Measurements from ENCODE around the gene STRIP2. TPM values are rescaled to one million over a fixed set of nuclear protein-coding genes. Genes with fewer than 3 reads are reported as not detected.
"Not testable (repeated sequence)": the region's sequence is repeated elsewhere in the genome, so short reads cannot be mapped to it uniquely, and the experiment has no call there.

Gene STRIP2
- total RNA-seq, 1 donor from 2014 or later = 44.8 TPM

DNA sequence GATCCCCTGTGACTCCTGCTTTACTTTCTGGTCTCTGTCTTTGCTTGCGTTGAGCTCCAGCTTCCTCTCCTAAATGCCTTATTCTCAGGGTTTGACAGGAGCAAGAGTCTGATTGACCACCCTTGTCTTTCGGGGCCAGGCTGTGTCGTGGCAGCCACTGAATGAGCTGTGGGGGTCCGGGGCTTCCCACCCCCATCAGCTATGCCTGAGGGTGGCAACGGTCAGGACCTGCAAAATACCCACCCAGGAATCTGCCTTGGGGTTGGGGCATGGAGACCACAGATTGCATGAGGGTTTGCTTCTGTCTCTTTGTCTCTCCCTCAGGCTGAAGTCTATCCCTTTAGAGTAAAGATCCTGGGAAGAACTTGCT, 88.7 kb downstream of the STRIP2 start:
- FAIRE-seq (no peak), DNase-seq (ENCODE audit: low spot score in 2 of 2) (no peak)

DNA sequence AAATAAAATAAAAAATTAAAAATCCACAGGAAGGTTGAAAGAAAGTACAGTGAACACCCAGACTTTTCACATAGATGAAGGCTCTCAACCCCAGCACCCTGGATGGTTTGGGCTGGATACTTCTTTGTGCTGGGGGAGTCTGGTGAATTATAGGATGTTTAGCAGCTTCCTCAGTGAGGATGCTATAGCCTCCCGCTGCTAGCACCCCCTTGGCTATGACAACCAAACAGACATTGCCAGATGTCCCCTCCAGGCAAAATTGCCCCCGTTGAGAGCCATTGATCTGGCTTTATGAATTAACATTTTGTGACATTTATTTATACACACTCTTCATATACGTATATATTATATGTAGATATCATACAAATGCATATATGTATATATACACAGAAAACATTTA, 89.7 kb downstream of the STRIP2 start:
- FAIRE-seq = no peak

DNA sequence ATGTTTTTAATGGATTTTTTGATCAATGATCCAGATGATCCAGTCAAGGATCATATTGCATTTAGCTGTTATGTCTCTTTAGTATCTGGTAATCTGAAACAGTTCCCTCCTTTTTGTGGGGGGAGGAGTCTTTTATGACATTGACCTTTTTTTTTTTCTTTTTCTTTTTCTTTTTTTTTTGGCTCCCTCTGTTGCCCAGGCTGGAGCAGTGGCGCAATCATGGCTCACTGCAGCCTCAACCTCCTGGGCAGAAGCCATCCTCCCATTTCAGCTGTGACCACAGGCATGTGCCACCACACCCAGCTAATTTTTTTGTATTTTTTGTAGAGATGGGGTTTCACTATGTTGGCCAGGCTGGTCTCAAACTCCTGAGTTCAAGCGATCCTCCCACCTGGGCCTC, 90.2 kb downstream of the STRIP2 start:
- not testable (repeated sequence) for FAIRE-seq; DNase-seq (ENCODE audit: low spot score in 2 of 2)

More for the DNA sequence above, 89.7 kb downstream of the STRIP2 start:
- no peak for DNase-seq (ENCODE audit: low spot score in 2 of 2)

DNA sequence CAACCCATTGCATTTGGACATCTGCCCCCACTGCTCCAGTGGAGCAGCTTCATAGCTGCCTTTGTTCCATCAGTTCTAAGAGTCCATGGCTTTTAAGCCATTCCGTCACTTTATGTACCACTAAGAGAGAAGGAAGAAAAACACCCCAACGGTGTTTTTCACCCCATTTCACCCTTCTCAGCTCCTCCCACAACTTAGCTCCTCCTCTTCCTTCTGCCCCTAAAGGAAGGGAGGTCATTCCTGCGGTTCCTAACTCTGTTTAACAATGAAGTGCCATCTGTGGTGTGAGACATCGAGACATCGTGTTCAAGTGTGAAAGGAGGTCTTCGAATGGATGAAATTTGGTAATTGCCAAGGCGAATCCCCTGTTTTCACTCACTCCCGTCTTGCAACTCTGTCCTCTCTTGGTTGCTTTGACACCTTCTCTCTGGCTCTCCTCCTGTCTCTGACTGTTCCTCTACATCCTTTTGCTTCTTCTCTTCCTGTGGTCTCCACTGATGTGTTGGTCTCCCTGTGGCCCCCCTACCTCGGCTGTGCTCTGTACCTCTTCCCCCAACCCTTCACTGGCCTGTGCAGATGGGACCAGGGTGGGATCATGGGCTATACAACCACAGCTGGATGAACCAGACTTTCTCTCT, 91.1 kb downstream of the STRIP2 start:
- FAIRE-seq (no peak), DNase-seq (ENCODE audit: low spot score in 2 of 2) (no peak)

DNA sequence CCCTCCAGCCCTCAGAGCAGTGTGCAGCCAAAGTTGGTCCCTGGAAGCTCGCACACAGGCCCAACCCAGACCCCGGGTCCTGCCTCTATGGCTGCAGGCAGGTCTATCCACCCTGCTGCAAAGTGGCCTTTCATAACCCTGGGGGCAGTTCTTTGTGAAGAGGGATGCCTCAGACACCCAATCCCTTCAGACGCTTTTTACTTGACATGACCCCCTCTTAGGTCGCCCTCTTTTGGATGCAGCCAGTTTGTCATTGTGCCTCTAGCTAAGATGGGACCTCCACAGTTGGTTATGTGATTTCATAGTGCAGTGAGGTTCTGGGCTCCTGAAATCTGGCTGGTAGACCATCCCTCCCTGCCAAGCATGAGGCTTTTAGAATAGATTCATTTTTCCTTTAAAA, 95.4 kb downstream of the STRIP2 start:
- FAIRE-seq = no peak
- no peak for DNase-seq (ENCODE audit: low spot score in 2 of 2)

DNA sequence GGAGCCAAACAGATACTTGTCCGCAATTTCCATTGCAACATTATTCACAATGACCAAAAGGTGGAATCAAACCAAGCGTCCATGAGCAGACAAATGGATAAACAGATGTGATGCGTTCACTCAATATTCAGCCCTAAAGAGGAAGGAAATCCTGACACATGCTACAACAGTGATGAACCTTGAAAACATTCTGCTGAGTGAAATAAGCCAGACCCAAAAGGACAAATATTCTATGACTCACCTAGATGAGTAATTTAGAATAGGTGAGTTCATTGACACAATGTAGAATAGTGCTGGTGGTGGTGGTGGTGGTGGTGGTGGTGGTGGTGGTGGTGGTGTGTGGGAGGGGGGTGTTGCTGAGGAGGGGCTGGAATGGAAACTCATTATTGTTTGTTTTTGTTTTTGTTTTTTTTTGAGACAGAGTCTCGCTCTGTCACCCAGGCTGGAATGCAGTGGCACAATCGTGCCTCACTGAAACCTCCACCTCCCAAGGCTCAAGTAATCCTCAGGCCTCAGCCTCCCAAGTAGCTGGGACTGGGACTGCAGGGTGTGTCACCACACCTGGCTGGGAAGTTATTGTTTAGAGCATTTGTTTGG, 96.7 kb downstream of the STRIP2 start:
- DNase-seq (ENCODE audit: low spot score in 2 of 2) (no peak), FAIRE-seq (no peak)

DNA sequence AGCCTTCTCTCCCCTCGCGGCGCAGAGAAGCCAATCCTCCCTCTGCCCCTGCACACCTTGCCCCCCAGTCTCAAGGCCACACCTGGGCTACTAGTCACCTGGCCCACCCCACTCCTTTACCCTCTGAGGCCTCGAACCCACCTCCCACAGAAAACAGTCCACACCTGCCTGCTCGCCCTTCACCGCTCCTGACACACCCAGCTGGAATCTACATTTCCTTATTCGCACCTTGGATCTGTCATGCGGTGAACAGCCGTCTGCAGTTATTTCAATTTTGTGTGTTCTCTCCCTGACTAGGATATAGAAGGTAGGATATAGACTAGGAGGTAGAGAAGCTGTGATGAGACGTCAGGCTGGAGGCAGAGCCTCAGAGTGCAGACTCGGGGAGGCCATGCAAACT, 97.5 kb downstream of the STRIP2 start:
- no peak for FAIRE-seq
- DNase-seq (ENCODE audit: low spot score in 2 of 2) = no peak

DNA sequence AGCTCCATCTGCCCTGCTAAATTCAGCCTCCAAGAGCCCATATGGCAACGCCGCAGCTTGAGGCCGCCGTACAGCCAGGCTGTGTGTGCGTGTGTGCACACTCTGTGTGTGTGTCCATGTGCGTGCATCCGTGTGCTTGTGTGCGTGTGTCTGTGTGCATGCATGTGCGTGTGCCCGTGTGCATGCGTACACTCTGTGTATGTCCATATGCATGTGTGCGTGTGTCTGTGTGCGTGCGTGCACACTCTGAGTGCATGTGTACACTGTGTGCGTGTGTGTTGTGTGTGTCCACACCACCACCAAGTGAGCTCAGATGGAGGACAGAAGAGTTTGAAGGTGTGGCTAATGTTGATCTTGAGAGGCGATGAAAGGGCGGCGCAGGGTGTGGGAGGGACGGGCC, 98.1 kb downstream of the STRIP2 start:
- FAIRE-seq = no peak
- DNase-seq (ENCODE audit: low spot score in 2 of 2) = no peak

DNA sequence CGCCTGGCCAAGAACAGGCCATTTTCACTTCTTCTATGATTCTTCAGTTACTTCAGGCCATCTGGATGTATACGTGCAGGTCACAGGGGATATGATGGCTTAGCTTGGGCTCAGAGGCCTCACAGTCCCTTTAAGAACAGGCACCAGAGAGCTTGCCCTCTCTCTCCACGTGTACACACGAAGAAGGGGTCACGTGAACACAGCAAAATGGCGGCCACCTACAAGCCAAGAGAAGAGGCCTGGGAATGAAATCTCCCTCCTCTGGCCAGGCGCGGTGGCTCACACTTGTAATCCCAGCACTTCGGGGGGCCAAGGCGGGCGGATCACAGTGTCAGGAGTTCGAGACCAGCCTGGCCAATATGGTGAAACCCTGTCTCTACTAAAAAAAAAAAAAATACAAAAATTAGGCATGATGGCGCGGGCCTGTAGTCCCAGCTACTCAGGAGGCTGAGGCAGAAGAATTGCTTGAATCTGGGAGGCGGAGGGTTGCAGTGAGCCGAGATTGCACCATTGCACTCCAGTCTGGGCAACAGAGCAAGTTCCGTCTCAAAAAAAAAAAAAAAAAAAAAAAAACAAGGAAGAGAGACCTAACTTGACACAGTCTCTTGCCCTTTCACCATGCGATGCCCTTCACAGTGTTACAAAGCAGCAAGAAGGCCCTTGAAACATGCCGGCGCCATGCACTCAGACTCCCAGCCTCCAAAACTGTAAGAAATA, 100.5 kb downstream of the STRIP2 start:
- not testable (repeated sequence) for DNase-seq (ENCODE audit: low spot score in 2 of 2); FAIRE-seq

DNA sequence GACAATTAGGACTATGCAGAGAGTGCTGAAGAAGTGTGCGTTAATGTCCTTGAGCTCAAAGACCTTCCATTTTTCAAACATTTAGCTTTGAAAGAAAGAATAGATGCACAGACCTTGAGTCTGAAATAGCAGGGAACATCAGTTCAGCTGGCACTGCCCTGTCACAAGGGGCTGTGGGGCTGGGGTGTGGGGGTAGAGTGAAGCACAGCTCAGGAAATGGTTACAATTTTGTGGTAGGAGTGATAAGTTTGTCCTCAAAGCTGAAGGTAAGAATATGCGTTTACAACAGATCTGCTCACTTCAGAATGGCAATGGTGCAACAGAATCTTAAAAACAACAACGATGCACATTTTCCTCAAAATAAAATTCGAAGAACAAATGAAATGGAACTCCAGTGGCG, 101.7 kb downstream of the STRIP2 start:
- FAIRE-seq (no peak), DNase-seq (ENCODE audit: low spot score in 2 of 2) (no peak)

DNA sequence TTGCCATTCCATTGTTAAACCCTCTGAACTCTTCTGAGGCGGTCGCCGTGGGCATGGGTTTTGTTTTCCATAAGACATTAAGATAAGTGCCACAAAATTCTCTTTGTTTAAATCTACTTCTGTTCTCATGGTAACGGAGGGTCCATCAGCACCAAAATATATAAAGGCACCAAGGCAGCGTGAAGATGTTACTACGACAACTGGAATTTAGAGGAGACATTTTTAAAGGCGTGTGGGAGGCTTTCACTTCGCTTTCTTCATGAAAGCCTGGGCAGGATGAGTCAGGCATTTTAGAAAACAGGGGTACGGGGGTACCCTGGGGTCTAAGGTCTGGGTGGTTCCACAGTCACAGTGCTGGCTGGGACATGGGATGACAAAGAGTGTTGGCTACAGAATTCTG, 102.1 kb downstream of the STRIP2 start:
- DNase-seq (ENCODE audit: low spot score in 2 of 2) (no peak), FAIRE-seq (no peak)

Small RNA genes within 50 kb of the gene (small RNA-seq; reads per million reads assigned to genes)
- not detected for gene AC009244.1
- not detected for gene RNU1-72P
- gene SNRPGP3 = not detected

Other genes starting within 250 kb of the STRIP2 start
- 8.6 TPM for gene SMO, start 245.8 kb upstream of the STRIP2 start, total RNA-seq
- 15.9 TPM for gene AHCYL2, start 209.4 kb upstream of the STRIP2 start, total RNA-seq
- gene SMKR1, start 68.1 kb downstream of the STRIP2 start, total RNA-seq = 3.7 TPM
- 19.2 TPM for gene NRF1, start 177.3 kb downstream of the STRIP2 start, total RNA-seq